Measurements from ENCODE around the gene FUT3.
A peak's percentile ranks its signal among the peaks of the same experiment; 100 is the strongest.
"Not testable (repeated sequence)": the region's sequence is repeated elsewhere in the genome, so short reads cannot be mapped to it uniquely, and the experiment has no call there.

The FUT3 gene

GRCh38 chr19:5881543-5882299 is 30.5 kb upstream of the FUT3 start:
- DNase-seq: no peak

GRCh38 chr19:5880604-5881078 is 29.4 kb upstream of the FUT3 start:
- peak; percentile 86 for DNase-seq

GRCh38 chr19:5880196-5880595 is 28.9 kb upstream of the FUT3 start:
- DNase-seq: no peak

GRCh38 chr19:5877882-5878281 is 26.6 kb upstream of the FUT3 start:
- DNase-seq: no peak

GRCh38 chr19:5877427-5877826 is 26.2 kb upstream of the FUT3 start:
- no peak for DNase-seq

GRCh38 chr19:5874496-5874895 is 23.2 kb upstream of the FUT3 start:
- not testable (repeated sequence) for DNase-seq

GRCh38 chr19:5873617-5874199 is 22.5 kb upstream of the FUT3 start:
- DNase-seq: no peak

- DNase-seq: no peak
Measured at GRCh38 chr19:5870986-5871394, 19.7 kb upstream of the FUT3 start.

- DNase-seq: no peak
Measured at GRCh38 chr19:5867201-5868136, 16.2 kb upstream of the FUT3 start.

- no peak for DNase-seq
Measured at GRCh38 chr19:5865772-5866171, 14.5 kb upstream of the FUT3 start.

GRCh38 chr19:5864725-5865486 is 13.7 kb upstream of the FUT3 start:
- DNase-seq: no peak

GRCh38 chr19:5864013-5864720 is 12.9 kb upstream of the FUT3 start:
- DNase-seq: no peak

GRCh38 chr19:5863030-5863665 is 11.9 kb upstream of the FUT3 start:
- DNase-seq: no peak

- no peak for DNase-seq
Measured at GRCh38 chr19:5857203-5858081, 6.2 kb upstream of the FUT3 start.

- not testable (repeated sequence) for DNase-seq
Measured at GRCh38 chr19:5855151-5855550, 3.9 kb upstream of the FUT3 start.

GRCh38 chr19:5854121-5854520 is 2.9 kb upstream of the FUT3 start:
- not testable (repeated sequence) for DNase-seq

GRCh38 chr19:5850743-5851293 is 431 bp downstream of the FUT3 start:
- peak; percentile 17 for DNase-seq

- DNase-seq: no peak
Measured at GRCh38 chr19:5850189-5850588, 1.1 kb downstream of the FUT3 start.

- not testable (repeated sequence) for DNase-seq
Measured at GRCh38 chr19:5848621-5849020, 2.6 kb downstream of the FUT3 start.

GRCh38 chr19:5847846-5848245 is 3.4 kb downstream of the FUT3 start:
- DNase-seq: not testable (repeated sequence)

All from kidney glomerular epithelial cell (primary cell).